GM18858 (cell line): ENCODE results near the gene FOXN3.

Experiments
- ATAC-seq: cut with Tn5 transposase; IDR thresholded peaks from one replicate; pipeline ENCODE4 v1.9.1; 2021; ENCODE audit not compliant: unreplicated experiment

The FOXN3 gene

DNA sequence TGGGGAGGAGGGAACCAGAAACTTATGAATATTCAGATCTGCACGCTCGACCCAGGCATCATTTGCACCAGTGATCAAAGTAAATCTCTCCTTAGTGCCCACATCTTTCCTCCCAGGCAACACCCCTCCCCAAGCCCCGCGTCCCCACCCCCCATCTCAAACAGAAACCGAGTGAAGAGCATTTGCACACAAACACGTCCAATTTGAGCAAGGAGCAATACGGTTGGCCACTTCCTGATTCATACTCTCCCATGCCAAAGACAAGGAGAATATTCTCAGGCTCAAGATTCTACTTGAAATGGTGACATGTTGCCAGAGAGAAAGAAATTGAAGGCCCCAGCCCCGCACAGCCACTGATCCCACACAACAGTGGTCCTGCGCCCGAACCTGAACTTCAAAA is 7.1 kb downstream of the FOXN3 start:
- no peak for ATAC-seq

DNA sequence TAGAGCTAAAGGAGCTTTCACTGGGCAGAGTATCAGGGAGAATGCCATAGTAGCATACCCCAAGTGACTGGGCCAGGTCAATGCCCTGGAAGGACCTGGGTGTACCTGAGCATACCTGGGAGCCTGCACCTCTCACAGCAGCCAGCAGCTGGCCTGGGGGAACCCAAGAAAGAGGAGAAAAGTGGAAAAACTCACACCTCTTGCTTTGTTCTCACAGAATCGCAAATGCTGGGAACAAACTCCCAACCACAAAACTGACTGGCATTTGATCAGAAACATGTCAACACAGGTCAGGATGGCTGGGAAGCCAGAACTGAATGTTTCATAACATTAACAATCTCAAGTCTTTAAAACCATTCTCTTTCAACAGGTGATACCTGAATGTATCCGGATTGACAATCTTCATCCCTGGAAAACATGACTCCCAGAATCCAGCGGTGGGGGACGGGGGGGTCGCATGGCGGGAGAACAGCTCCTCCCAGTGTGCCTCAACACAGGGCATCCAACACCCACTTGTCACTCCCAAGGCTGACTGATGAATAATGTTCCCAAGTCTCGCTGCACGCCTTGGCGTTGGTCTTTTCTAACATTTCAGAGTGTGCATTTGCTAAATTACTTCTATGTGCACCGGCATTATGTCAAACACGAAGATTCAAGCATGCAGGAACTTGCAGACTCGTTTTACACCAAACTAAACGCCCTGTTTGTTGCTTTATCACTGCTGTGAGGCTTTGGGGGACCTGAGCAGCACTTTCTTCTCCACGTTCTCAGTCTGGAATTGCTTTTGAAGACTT is 7.9 kb downstream of the FOXN3 start:
- no peak for ATAC-seq

DNA sequence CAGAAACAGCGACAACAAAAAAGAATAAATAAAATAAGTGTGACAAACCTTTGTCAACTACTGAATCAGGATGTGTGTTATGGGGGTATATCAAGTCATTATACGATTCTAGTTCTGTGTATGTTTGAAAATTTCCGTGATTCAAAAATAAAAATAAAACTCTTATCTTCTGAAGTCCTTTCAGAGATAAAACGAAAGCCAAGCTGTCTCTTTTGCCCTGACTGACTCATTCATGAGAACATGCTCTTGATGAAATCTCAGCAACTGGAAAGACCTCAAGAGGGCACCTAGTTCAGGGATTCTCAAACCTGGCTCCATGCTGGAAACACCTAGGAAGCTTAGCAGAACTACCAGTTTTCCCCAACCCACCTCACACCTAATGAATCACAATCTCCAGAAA is 9.2 kb downstream of the FOXN3 start:
- ATAC-seq, result no peak

DNA sequence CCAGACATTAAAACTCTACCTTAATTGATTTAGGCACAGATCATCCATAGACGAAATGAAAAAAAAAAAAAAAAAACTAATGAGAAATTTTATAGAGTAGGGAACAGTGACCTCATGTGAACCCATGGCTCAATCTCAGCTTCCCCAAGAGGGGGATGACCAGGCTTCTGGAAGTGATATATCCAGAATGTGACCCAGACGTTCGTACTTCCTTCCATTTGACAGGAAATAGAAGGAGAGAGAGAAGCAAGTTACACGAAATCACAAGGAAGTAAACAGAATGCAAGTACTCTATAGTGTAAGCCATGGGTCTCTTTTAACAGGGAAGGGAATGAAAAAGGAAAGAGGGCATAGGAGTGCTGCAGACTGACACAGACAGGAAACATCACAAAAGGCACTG is 10.1 kb downstream of the FOXN3 start:
- no peak for ATAC-seq

DNA sequence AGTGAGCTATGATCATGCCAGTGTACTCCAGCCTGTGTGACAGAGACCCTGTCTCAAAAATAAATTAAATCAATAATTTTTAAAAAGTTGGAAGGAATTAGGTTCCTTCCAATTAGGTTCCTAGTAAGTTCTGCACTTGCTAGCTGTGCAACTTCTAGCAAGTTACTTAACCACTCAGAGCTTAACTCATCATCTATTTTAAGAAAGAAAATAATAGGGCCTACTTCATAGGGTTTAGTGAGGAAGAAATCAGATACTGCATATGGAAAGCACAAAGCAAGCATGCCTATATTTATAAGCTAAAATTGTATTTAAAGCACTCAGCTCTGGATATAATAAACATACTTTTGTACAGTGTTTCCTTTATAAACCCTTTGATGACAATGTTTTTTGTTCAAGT is 10.7 kb downstream of the FOXN3 start:
- no peak for ATAC-seq

DNA sequence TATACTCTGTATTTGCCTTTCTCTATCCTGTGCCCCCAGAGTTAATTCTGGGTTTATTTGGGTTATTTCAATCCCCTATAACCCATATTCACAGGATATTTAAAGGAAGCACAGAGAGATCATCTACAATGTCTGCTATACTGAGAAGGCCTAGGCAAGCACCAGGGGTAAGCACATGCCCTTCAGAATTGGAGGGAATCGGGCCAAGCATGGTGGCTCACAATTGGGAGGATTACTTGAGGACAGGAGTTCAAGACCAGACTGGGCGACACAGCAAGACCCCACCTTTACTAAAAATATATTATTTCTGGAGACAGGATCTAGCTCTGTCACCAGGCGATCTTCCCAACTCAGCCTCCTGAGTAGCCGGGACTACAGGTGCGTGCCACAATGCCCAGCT is 11.3 kb downstream of the FOXN3 start:
- ATAC-seq, result no peak

DNA sequence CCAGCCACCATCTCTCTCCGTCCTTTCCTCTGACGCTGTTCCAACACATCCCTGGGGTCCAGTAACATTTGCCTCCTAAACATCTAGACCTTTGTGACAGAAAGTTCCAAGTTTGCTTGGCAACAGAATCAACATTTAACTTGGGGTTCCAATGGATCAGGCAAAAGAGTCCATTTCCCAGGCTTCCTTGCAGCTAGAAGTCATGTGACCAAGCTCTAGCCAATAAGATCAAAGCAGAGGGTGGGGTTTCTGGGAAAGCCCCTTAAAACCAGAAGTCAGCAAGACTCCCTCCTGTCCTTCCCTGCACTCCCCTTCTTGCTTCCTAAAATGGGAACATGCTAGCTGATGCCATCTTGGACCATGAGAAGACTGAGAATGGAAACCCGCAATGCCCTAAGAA is 14.7 kb downstream of the FOXN3 start:
- no peak for ATAC-seq

DNA sequence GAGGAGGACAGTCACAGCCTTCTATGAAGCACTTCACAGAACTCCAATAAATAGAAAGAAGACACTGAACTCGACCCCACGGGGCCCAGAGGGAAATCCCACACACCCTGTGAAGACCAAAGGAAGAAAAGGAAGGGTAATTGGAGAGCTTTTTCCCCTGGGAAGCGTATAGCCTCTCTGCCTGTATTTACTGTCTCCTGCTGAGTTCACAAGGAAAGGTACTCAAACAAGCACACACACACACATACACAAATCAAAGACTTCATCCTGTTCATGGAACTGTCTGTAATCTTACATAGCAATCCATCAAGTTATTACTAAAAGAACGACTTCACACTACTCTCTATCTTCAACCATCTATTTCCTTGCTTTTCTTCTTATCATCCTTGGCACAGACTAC is 15.3 kb downstream of the FOXN3 start:
- no peak for ATAC-seq

DNA sequence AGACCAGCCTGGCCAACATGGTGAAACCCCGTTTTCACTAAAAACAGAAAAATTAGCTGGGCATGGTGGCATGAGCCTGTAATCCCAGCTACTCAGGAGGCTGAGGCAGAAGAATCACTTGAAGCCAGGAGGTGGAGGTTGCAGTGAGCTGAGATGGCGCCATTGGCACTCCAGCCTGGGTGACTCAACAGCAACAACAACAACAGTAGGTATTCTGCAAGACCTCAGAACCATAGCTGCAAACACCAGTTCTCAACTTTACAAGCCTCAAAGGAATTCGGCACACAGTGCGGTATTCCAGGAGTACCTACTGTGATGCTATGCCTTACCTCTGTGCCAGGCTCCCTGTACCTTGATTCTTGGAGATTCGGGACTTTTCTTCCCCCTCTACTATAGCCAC is 15.8 kb downstream of the FOXN3 start:
- no peak for ATAC-seq

DNA sequence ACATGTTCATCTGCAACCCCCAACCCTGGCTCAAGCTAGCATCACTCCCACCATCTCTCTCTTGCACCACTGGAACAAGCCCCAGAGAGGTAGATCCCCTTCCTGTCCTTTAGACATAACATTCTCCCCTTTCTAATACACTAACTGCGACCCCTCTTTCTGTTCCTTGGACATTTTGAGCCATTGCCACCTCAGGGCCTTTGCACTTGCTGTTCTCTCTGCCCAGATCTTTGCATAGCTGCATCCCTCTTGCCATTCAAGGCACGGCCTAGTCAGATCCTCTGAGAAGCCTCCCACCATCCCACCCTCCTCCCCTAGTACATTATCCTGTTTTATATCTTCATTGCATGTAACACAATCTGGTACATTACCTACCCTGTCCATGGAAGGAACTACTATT is 16.5 kb downstream of the FOXN3 start:
- ATAC-seq, result no peak

DNA sequence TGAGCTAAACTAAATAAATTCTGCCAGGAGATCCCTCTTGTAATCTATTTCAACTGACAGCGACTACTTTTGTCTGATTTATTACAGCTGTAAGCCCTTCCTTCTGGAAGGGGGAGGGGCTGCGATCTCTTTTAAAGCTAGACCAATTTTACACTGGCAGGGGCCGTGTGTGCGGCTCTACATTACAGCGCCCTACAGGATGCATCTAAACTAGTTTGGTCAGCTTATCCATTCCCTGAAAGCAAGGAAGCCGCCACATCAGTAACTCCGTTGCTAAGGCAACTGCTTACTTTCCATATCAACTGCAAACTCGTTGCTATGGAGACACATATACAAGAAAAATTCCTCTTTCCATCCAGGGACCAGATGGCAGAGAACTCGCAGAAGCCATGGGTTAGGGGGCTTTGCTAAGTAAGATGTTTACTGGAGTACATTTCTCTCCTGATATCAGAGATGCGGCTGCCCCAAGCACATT is 17.4 kb downstream of the FOXN3 start:
- ATAC-seq, result no peak

DNA sequence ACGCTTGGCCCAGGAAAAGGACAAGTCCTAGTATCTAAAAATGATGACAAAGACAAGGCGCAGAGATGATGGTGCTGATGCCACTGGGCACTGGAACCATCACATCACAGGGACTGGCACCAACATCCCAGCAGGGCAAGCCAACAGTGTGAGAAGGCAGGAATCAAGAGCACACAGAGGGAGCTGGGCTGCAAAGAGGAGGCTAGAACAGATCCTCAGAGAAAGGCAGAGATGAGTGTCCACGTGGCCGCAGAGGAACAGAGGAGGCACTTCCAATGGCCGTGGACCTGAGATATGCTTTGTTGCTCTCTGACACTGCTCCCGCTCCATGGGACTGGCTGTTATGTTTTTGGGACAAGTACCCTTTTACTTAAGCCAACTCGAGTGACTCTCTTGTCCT is 17.9 kb downstream of the FOXN3 start:
- no peak for ATAC-seq

DNA sequence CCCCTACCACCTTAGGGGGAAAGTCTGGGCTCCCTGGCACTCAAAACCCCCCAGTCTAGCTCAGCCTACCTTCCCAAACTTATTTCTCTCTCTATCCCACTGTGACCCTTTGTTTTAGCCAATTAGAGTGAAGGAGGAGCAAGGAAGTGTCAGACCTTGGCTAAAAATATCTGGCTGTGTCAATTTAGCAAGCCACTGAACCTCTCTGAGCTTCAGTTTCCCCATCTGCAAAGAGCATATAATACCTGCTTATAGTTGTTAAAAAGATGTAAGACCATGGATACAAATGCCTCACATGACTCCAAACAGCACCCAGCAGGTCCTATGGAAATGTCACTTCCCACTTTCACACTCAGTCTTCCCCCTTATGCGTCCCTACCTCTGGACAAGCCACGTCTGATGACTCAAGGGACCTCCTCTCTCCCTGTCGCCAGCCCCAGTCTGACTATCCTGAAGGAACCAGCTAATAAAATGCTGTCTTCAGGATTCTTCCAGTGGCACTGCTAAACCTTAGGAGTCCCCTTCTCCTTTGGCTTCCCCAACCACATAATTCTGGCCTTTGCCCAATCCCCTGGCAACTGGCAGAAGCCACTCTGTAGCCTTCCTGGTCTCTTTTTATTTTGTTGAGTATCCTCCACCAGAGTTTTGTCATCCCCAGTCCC is 19.3 kb downstream of the FOXN3 start:
- no peak for ATAC-seq

DNA sequence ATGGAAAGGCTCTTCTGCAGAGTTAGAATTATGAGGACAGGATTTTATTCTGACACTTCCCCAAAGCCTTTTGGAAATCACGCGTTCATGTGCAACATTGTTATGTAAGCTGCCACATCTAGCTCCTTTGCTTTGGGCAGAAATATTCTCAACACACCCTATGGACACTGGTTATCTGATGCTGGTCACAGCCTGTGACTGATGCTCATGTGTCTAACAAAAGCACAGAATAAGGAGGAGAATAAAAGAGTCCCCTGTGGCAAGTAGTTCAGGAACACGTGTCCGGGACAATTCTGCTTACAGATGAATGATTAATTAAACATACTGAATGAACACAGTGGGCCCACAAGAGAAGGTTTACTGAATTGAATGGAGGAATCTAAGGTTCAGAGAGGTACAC is 22.1 kb downstream of the FOXN3 start:
- ATAC-seq, result no peak

DNA sequence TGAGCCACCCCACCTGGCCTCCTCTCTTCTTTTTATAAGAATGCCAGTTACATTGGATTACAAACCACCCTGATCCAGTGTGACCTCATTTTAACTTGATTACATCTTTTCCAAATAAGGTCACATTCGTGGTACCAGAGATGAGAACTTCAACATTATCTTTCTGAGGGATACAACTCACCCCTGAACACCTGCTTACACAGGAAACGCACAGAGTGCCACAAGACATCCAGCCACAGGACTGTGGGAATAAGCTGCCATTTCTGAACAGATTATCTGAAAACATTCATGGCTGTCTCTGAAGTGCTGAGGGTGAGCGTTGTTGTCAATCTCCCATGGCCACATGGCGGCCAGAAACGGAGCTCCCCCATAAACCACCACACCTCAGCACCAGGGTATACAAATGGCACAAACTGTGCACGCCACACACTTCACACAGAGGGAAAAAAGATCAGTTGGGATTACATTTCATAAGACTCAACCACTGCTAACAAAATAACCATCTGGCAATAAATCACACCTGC is 23.7 kb downstream of the FOXN3 start:
- no peak for ATAC-seq

DNA sequence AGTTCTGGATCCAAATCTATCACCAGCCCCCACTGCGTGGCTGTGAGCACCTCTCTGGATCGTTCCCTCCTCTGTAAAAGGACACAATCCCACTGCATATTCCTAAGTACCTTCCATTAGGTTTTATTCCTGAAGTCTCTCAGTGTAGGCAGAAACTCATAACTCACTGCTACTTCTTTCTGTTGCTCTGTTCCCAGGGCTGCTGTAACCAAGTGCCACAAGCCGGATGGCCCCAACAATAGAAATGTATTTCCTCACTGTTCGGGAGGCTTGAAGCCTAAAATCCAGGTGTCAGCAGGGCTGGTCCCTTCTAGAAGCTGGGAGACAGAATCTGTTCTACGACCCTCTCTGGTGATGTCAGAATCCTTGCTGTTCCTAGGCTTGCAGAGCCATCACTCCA is 24.9 kb downstream of the FOXN3 start:
- ATAC-seq, result no peak

DNA sequence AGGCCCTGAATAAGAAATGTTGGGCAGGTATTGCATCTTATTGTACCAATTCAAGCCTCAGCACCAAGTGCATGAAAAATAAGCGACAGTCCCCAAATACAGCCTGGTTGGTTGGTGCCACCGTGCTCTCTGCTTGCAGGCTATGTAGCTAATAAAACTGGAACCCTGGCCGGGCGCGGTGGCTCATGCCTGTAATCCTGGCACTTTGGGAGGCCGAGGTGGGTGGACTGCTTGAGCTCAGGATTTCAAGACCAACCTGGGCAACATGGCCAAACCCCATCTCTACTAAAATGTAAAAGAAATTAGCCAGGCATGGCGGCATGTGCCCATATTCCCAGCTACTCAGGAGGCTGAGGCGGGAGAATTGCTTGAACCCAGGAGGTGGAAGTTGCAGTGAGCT is 25.5 kb downstream of the FOXN3 start:
- no peak for ATAC-seq

DNA sequence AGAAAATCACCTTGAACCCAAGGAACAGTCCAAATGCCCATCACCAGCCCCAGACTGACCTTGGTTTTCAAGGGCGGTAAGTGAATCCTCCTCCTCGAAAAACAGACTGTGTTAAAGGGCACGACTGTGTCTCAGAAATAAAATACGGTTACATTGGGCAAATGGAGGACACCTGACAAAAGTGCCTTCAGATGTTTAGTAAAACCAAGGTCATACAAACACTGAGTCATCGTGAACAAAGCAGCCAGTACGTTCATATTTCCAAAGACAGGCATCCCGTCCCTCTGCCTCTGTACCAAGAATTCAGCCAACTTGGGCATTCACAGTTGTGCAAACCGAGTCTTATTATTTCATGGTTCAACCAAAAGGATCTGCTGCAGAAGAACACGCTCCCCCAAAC is 25.9 kb downstream of the FOXN3 start:
- ATAC-seq, result no peak

DNA sequence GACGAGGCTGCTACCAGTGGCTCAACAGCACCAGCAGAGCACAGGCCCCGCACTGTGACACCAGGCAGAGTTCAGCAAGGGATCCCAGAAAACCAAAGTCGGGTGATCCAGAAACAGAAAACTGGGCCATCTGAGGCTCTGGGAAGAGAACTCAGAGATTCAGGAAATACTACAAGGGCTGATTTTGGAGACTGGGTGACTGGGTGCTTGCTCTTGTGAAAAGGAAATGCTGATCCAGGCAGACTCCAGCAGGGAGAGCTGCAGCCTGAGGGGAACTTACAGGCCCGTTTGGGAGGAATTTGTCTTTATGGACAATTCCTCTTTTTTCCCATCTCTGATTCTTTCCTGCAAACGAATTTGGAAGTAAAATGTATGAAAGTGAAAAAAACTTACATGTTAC is 28.2 kb downstream of the FOXN3 start:
- no peak for ATAC-seq

DNA sequence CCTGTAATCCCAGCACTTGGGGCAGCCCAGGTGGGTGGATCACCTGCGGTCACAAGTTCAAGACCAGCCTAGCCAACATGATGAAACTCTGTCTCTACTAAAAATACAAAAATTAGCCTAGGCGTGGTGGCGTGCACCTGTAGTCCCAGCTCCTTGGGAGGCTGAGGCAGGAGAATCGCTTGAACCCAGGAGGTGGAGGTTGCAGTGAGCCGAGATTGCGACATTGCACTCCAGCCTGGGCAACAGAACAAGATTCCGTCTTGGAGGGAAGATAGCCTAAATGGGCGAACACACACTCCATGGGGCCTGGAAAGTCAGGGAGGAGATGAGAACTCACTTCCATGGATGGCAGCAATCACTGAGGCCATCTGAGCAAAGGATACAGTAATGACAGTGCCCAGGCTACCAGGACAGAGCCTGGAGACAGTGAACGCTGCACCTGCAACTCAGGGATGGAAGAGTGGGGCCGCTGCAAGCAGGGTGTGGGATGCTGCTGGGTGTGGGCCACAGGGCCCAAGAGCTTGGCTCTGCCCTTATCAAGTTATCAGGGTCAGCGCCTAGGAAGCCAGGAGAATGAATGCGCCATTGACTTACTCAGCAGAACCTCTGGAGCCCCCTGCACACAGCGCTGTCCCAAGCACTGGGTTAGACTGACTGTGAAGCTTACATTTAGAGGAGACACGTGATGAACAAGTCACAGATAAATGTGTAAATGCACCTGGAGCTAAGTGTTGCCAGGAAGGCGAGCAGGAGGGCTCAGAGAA is 28.9 kb downstream of the FOXN3 start:
- ATAC-seq, result no peak

DNA sequence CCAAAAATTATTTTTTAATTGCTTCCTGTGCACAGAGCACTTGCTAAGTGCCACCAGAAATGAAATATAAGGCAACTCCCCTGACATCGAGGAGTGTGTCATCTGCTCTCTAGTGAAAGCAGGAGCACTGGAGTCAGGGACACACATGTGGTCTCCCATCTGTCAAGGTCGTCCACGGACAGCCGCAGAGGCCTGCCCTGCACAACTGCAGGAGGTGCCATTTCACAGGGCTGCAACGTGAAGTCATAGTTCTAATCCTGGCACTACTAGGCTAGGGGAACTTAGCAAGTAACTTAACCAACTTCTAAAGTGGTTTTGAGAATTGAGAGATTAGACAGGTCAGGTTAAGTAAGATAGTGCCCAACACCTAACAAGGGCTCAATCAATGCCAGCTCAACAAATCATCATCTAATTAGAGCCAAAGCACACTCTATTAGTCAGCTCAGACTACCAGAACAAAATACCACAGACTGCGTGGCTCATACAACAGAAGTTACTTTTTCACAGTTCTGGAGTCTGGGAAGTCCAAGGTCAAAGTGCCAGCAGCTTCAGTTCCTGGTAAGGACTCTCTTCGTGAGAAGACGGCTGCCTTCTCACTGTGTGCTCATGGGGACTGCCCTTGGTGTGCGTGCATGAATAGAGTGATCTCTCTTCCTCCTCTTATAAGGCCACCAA is 30.7 kb downstream of the FOXN3 start:
- no peak for ATAC-seq
